DMS79 treated with DMSO at 0.1 percent for 48 hours (cell line): ENCODE measurements around the gene THSD7B.
"Not testable (repeated sequence)": the region's sequence is repeated elsewhere in the genome, so short reads cannot be mapped to it uniquely, and the experiment has no call there.

ENCODE experiments used
- DNase-seq: peaks from one replicate; lab custom pipeline; 2025; lab: John Stamatoyannopoulos, UW

The THSD7B gene

DNA sequence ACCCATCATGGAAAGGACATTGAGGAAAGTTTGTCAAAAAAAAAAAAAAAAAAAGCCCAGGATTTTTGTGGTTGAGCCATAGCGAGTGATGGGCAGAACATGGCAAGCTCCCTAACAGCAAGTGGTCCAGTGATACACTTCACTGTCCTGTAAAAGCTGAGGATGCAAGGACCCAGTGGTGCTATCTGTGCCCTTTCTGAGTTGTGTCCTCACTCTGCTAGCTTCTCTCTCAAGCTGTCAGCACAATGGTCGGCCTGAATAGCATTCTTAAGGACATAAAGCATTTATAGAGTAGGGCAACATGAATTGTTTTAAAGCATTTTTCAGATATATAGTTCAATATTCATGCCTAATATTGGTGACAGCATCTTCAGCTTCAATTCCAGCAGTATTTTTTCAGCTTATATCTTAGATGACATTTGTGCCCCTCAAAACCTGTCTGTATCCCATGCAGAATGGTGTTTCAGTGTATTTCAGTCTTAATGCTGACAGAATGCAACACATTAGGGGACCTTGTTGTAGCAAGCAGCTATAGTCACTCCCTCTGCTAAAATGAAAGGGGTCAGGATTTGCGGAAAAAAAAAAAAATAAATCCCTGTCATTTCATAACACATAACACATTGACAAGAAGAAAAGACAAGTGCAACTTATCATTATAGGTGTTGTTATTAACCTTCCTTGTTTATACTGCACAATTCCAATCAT, 496.7 kb downstream of the THSD7B start:
- DNase-seq, result no peak

DNA sequence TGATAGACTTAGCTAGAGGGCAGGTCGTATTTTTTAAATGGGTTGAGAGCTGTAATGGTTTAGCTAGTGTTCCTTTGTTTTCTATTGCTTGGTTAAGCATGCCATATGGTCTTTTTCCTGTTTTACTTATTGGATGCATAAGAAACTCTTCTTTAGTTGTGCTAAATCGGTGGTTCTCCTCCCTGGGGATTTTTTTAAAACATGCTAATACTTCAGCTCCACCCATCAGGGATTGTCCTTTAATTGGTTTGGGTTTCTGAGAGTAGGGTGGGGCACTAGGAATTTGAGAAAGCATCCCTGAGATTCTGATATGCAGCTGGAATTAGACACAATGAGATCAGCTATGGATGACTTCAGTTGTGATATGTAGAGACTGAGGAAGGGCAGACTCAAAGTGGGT, 497.2 kb downstream of the THSD7B start:
- no peak for DNase-seq

DNA sequence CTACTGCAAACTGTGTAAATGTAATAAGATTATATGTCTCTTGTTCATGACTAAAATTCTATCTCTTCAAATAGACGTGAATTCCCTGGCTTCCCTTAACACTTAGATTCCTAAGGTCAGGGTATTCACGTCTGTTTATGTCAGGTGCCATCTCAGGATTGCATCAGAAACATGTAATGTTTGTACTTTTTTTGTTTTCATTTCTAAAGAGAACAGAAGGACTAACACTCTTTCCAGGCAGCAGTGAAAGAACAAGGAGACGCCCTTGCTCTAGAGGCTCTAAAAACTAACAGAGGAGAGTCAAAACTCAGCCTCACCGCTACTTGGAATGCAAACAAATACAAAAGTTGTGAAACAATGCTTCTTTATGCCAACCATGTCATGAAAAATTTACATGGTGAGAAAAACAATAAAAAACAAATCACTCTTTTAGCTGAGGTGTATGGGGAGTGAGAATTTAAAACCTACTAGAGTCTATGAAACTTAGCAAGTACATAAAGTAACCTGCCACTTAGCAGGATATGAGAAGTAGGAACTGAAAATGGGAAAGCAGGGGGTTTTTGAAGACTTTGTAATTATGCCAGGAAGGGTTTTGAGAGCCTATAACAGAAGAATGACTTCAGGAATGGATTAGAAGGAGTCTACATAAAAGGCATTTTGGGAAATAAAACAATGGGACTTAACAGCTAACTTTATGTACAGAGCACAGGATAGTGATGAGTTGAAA, 522.7 kb downstream of the THSD7B start:
- DNase-seq, result no peak

DNA sequence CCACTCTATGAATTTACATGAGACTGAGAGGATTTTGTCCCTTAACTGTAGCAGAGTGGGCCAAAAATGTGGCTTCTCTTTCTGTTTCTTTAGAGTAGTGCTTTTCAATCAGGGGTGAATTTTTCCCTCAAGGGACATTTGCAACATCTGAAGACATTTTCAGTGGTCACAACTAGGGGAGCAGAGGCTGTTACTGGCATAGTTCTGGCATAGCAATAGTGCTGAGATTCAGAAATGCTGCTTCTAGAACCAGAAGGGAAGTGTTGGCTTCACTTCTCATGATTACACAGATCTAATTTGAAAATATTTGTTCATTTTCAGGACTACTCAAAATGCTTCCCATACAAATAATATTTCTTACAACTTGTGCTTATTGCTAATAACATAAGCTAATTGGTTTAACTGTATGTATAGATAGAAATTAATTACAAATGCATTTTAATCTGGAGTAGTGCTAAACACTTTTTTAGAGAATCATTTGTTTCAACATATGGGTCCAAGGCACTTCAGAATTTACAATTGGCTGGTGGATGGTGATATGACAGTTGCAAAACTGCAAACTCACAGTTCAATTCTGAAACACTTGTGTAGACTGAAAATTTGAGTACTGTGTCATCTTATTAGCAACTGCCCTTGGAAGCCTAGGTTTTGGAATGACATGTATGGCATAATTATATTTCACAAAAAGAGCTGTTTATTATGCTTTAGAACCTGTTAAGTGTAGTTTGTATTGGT, 526.7 kb downstream of the THSD7B start:
- DNase-seq, result no peak

DNA sequence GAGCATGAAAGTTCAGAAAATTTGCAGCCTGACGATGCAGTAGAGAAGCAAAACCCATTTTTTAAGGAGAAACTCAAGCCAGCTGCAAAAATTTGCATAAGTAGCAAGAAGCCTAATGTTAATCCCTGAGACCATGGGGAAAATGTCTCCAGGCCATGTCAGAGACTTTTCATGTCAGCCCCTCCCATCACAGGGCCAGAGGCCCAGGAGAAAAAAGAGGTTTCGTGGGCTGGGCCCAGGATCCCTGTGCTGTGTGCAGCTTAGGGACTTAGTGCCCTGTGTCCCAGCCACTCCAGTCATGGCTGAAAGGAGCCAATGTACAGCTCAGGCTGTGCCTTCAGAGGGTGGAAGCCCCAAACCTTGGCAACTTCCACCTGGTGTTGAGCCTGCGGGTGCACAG, 533.0 kb downstream of the THSD7B start:
- DNase-seq, result no peak

DNA sequence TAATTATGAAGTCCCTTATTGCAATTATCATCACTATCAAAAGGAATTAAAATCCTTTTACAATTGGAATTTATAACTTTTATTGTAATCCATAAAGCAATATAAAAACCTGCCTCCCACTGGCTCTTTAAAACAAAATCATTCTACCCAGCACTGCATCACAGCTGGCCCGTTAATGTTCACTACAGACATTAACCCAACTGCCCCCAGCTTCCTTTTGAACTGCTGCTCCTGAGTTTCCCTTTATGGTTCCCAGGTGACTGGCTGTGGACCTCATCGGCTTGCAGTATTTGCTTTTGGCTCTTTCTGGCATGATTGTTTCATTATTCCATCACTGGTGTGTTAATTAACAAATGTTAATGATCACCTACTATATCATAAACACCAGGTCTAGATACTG, 535.6 kb downstream of the THSD7B start:
- no peak for DNase-seq

DNA sequence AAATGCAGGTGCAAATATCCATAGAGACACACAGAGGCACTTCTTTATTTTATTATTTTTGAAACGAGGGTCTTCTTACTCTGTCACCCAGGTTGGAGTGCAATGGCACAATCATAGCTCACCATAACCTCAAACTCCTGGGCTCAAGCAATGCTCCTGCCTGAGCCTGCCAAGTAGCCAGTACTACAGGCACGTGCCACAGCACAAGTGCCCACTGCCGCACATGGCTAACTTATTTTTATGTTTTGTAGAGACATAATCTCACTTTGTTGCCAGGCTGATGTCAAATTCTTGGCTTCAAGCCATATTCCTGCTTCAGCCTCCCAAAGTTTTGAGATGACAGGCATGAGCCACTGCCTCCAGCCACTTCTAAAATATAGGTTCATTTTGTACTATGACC, 537.6 kb downstream of the THSD7B start:
- DNase-seq, result no peak

DNA sequence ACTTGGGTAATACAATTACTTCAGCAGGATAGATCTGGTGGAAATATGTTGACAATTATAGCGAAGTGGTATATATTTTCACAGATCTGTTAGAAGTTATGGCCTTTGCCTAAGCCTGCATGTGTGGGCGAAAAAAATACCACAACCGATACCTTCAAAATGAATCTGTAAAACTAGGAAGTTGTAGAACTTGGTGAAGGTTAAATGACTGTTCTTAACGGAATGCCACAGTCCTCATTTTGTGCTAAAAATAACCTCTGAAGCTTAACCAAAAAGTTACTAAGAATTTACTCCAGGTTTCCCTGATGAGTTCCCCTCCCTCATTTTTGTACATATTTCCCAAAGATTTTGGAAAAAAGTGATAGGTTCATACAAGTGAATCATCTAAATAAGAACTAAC, 550.7 kb downstream of the THSD7B start:
- DNase-seq, result no peak

DNA sequence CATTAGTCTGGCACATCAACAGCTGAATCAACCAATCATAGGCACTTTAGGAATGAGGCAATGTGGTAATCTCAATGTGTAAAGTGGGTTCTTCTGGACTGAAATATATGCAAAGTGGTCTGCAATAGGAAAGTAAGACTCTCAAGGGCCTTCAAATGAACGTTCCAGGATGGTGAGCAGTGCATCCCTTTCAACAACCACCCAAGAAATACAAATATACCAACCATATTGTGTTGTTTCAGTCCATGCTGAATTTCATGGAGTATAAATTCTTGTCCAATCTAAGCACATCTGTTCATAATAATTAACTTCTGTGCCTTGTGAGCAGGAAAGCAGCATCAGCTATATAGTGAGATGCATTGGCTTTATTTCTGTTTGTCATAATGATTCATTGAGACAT, 556.2 kb downstream of the THSD7B start:
- no peak for DNase-seq

DNA sequence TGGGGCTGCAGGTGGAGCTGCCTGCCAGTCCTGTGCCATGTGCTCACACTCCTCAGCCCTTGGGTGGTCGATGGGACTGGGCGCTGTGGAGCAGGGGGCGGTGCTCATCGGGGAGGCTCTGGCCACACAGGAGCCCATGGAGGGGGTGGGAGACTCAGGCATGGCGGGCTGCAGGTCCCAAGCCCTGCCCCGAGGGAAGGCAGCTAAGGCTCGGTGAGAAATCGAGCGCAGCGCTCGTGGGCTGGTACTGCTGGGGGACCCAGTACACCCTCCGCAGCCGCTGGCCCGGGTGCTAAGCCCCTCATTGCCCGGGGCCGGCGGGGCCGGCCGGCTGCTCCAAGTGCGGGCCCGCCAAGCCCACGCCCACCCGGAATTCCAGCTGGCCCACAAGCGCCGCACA, 566.2 kb downstream of the THSD7B start:
- not testable (repeated sequence) for DNase-seq

DNA sequence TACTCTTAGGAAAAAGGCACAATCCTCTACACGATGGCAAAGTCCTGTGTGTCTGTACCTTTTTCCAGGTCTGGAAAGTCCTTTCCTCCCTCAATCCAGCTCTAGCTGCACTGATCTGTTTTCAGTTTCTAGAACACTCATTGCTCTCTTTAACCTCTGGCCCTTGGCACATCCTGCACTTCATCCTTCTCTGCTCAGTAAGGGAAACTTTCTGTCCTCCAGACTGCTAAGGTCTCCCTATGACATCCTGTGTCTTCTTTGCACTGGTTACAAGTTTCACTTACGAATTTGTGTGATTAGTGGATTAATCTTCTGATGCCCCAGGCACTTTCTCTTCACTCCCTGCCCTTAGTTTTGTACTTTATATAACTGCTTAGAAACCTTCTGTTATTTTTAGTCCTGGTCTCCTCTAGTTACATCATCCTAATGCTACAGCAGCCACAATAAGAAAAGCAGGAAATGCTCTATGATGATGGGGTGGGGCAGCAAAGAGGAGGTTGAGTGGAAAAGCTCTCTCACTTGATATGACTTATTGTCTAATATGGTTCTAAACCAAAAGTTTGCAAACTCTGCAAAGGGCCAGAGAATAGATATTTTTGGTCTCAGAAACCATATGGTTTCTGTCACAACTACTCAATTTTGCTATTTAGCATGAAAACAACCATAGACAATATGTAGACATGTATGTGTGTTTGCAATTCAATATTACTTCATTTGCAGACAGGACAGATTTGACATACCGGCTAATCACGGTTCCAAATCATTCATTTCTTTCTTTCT, 568.2 kb downstream of the THSD7B start:
- no peak for DNase-seq

DNA sequence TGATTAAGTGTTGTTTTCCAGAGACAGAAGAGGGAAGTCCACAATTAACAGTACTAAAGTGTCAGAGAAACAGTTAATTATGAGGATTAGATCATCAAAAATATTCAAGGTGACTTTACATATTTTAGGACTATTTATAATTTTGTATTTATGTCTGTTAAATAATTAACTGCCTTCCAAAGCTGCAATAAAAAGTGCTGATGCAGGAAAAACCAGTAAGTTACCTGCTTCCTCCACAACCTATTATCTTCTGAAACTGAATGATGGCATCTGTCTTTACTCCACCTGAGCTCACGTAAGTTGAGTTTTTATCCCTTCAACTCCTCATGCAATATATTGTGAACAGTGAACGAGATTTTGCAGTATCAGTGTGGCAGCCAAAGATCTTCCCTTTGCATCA, 570.7 kb downstream of the THSD7B start:
- DNase-seq, result no peak

DNA sequence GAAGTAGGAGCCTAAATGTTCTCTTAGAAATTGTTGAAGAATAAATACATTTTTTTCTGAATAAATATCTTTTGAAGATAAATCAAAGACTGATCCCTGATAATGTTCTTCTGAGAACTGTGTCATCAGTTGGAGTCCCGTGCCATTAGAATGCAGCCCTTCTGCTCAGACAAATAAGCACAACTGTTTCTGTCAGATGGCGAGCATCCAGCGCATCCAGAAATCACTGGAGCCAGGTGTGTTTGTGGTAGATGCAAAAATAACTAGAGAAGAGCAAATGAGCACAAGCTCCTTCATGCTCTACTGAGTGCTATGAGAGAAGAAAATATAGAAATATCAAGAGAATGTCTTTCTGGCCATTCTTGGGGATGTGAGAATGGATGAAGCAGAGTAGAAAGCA, 573.7 kb downstream of the THSD7B start:
- peak; percentile 89 for DNase-seq

DNA sequence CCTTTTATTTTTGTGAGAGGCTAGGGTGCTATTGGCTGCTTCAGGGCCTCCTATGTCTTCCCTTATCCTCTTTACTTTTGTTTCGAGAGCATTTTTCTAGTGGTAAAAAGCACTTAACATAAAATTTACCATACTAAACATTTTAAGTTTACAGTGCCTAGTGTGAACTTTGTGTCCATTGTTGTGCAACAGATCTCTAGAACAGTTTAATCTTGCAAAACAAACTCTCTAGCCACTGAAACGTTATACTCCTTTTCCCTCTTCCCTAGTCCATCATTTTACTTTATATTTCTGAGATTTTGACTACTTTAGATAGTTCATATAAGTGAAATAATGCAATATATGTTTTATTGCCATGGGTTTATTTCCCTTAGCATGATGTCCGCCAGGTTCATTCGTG, 580.6 kb downstream of the THSD7B start:
- no peak for DNase-seq

DNA sequence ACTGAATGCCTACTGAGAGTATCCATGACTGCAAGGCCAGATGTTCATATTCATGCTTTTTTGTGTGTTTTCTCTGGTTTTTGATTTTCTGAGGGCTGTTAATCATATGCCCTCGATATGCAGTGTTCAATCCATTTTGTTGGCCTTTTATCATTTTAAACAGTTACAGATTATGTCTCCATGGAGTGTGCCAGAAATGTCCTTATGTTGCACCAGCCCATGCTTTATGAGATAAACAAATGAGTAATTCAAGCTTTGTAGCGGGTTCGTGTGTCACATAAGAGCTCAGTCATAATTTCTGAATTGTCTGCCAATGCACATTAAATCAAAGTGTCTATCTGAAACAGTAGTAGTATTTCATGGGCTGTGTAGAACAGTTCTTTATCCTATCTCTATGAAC, 583.0 kb downstream of the THSD7B start:
- peak; percentile 84 for DNase-seq

DNA sequence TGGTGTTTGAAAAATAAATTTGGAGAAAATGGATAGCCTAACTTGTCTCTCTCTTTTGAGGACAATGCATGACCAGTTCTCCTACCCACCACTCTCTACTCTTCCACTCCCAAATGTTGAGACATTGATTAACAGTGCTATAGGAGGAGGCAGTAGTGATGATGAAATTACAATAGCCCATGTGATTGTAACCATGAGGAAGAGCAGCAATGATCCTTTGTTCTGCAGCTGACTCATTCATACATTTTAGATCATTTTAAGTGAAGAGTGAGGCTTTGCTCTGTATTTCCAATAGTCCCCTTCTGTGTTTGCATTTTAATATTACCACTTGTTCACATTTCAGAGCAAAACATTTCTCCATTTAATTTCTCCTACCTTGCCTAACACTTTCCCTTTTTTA, 592.3 kb downstream of the THSD7B start:
- DNase-seq, result no peak

DNA sequence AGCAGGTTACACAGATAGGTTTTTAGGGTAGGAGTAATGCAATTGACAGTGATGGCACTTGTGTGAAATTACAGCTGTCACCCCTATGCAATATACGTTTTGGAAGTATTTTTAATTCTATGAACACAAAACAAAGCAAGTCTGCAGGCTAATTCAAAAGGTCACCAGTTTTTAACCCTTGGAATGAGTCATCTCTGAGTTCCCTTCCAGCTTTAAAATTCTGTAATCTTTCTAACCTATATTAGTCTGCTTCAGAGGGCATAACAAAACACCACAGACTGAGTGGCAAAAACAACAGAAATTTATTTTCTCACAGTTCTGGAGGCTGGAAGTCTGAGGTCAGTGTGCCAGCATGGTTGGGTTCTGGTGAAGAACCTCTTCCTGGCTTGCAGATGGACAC, 602.0 kb downstream of the THSD7B start:
- DNase-seq, result no peak

DNA sequence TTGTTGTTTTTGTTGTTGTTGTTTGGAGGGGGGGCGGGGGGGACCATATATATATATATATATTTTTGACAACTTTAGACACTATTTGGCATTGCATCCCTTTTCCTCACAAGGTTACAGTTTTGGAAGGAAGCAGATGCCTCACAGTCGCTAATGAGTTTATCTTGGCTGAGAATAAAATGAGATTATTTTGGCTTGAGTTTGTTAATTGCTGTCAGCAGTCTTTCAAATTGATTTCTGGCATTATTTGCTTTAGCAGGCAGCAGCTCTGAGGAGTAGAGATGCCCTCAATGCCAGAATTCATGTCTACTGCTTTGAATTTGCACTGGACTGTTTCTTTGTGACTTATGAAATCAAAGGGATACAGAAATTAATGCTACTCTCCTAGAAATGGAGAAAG, 603.8 kb downstream of the THSD7B start:
- DNase-seq, result no peak

DNA sequence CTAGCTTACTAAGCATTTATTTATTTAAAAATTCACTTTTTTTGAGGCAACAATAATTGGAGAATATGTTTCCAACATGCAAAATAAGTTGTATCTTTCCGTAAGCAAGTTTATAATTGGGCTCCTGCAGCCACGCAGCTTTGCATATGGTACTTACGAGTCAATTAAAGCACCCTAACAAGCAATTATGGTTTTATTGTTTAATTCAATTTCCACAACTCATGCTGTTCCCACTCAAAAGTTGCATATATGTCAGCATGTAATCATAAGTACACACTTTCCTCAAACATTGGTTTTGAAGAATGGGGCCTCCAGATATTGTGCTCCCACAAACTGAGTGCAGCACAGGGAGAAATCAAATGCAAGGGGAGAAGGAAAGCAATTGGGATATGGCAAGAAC, 613.8 kb downstream of the THSD7B start:
- no peak for DNase-seq

DNA sequence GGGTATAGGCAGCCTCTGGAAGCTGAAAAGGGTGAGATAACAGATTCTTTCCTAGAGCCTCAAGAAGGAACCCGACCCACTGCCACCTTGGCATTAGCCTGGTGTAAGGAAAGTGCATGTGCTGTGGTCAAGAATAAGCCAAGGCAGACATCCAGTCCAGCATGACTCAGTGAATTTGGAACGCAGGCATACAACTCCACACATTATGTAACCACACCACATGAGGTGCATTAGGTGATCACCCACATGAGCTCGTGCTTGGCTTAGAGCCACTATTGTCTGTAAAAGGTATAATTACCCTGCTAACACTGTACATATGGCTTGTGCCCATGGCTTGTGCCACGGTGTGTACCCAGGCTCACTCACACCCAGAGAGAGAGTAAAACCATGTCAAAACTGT, 615.3 kb downstream of the THSD7B start:
- no peak for DNase-seq

DNA sequence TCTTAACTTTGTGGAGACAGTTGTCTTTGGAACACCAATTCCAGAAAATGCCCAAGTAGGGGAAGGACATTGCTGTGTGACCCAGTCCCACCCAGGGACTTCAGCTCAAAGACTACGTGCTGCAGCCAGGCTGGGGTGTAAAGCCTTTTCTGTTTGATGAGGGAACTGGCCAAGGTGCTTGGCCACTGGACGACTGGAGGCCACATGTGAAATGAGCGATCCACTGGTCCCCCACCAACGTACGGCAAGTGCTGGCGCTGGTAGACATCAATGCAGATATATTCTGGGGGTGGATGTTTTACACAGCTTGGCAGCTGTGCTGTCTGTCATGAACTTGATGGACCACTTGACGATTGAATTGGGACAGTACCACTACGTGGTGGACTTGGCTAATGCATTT, 616.4 kb downstream of the THSD7B start:
- DNase-seq, result no peak

DNA sequence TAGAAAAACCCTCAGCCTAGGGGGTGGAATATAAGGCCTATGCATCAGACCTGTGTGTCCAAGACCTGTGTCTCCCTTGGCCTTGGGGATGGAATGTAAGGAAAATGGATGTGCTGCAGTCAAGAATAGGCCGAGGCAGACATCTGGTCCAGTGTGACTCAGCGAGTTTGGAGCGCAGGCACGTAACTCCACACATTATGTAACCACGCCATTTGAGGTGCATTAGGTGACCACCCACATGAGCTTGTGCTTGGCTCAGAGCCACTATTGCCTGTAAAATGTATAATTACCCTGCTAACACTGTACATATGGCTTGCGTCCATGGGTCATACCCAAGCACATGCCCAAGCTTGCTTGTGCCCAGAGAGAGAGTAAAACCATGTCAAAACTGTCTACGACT, 618.0 kb downstream of the THSD7B start:
- no peak for DNase-seq

DNA sequence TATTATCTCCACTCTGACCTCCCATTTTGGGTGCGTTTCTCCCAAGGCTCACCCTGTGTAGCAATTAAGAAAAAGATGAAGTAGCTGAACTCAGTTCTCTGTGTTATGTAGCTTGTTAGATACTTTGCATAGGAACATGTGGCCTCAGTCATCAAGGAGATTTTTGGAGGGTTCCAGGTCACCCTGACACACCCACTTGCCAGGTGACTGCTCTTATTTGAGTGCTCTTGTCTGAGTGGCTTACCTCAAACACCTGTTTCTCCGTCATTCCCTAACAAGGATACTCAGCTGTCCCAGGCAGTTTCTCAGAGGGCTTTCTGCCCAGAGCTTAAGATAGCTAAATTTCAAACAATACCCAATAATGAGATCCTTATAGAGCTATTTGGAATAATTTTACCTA, 621.7 kb downstream of the THSD7B start:
- DNase-seq, result no peak
